Amniotic epithelial cell (primary cell): ENCODE results near the gene NCAPG.
"Not testable (repeated sequence)": the region's sequence is repeated elsewhere in the genome, so short reads cannot be mapped to it uniquely, and the experiment has no call there.

ENCODE experiments used
- DNase-seq: peaks from one replicate; pipeline ENCODE4 v3.0.0-alpha.2; 2010; ENCODE audit warnings: low read depth

The NCAPG gene

DNA sequence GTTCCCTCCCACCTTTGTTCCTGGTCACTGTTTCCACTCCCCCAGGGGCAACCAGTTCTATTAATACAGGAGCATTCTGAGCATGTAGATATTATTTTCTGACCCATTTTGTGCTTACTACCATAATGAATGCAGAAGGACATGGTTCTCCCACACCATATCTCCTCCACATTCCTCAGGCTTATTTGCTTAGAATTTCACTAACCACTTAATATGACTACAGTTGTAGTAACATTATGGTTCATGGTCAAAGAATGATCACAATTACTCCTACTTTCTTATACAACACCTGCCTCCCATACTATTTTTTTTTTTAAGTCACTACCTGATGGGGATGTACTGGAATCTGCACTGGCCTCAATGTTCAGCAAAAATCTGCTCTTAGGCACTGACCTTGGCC lies 21.8 kb upstream of the NCAPG start:
- DNase-seq = peak; percentile 83

- DNase-seq = no peak
These were observed 16.0 kb upstream of the NCAPG start for GRCh38 chr4:17794730-17795129.

GRCh38 chr4:17797808-17798207 lies 13.0 kb upstream of the NCAPG start:
- no peak for DNase-seq

GRCh38 chr4:17805580-17806155 lies 5.1 kb upstream of the NCAPG start:
- DNase-seq = no peak

DNA sequence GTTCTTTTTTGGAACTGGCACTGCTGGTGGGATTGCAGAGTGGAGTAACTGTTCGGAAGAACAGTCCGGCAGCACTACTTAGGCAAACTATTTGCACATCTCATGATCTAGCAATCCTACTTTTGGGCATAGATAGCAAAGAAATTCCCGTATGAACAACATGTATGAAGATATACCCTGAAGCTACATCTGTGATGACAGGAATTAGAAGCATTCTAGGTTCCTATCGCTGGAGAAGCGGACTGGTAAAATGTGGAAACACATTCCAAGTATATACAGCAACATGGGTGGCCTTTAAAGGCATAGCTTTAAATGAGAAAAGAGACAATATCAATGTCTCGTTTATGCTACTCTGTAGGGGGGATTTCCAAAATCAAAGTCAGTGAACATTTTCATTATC lies 3.3 kb upstream of the NCAPG start:
- no peak for DNase-seq

- no peak for DNase-seq
These were observed 1.1 kb upstream of the NCAPG start for GRCh38 chr4:17809667-17810066.

GRCh38 chr4:17811078-17811603 lies 362 bp downstream of the NCAPG start:
- DNase-seq = no peak

- no peak for DNase-seq
These were observed 1.3 kb downstream of the NCAPG start for GRCh38 chr4:17812125-17812524.

DNA sequence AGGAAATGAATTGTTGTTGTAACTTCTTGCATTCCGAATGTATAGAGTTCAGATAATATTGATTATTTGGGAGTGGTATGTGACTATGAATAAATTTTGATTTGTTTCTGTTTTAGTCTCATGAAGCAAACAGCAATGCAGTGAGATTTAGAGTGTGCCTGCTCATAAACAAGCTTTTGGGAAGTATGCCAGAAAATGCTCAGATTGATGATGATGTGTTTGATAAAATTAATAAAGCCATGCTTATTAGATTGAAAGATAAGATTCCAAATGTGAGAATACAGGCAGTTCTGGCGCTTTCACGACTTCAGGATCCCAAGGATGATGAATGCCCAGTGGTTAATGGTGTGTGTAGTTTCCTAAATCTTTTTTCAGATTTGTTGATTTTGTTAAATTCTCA lies 2.0 kb downstream of the NCAPG start:
- no peak for DNase-seq

GRCh38 chr4:17814140-17814539 lies 3.4 kb downstream of the NCAPG start:
- DNase-seq = no peak

DNA sequence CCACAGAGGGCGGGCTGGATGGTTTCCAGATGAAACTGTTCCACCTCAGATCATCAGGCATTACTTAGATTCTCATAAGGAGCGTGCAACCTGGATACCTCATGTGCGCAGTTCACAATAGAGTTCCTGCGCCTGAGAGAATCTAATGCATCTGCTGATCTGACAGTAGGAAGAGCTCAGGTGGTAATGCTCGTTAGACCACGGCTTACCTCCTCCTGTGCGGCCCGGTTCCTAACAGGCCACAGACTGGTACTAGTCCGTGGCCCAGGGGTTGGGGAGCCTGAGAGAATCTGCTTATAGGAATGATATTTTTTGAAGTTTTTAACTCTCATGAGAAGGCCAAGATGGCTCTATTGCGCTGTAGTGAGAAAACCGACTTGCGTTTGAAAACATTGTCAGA lies 5.4 kb downstream of the NCAPG start:
- no peak for DNase-seq

DNA sequence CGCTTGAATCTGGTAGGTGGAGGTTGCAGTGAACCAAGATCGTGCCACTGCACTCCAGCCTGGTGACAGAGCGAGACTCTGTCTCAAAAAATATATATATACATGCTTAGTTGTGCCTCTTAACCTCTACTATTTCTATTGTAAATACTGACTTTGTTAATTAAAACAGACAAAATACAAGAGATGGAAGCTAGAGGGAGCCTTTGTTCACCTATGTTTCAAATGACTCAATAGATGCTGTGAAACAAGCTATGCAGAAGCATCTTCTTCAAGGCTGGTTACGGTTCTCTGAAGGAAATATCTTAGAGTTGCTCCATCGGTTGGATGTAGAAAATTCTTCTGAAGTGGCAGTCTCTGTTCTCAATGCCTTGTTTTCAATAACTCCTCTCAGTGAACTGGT lies 6.2 kb downstream of the NCAPG start:
- DNase-seq = peak; percentile 88

DNA sequence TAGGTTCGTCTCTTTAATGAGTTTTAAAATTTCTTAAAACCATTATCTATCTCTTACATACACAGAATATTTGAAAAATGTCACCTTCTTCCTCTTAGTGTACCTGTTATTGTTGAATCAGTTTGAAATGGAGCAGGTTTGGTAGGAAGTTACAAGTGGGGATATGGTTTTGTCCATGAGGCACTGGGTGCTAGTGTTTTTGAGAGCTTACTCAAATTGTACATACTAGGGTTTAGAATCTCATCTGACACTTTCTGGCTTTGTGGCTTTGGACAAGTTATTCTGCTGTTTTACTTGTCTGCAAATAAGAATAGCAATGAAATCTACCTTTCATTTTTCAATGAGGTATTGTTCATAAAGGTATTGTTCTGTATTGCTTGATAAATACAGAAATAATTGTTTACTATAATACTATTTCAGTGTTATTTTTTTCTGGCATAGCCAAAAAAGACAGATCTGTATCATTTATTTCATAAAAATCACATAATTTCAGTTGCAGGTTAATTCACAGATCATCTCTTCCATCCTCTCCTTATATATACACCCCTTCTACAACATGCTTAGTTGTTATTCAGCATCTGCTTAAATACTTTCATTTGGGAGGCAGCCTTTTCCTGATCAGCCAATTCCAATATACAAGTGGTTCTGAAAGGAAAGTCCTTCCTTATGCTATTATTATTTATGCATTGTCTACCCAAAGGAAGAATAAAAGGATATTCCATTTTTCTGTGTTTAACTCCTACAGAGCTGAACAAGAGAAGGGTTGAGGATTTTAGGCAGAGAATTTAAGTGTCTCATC lies 13.3 kb downstream of the NCAPG start:
- no peak for DNase-seq

DNA sequence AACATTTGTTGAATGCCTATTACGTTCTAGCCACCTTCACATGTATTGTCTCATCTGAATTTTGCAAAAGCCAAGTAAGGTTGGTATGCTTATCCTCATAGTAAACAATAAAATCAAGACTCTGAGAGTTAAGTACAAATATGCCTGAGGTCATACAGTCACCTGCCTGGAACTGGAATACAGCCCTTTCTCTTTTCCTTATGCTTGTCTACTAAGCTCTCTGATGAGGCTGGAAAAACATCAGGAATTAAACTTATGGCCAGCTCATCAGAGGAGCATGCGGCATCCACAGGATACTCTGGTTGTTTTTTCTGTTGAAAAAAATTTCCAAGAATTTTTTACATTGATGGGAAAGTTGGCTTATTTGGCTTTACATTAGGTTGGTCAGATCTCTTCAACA lies 35.5 kb downstream of the NCAPG start:
- peak; percentile 37 for DNase-seq

GRCh38 chr4:17850295-17850694 lies 39.5 kb downstream of the NCAPG start:
- not testable (repeated sequence) for DNase-seq

DNA sequence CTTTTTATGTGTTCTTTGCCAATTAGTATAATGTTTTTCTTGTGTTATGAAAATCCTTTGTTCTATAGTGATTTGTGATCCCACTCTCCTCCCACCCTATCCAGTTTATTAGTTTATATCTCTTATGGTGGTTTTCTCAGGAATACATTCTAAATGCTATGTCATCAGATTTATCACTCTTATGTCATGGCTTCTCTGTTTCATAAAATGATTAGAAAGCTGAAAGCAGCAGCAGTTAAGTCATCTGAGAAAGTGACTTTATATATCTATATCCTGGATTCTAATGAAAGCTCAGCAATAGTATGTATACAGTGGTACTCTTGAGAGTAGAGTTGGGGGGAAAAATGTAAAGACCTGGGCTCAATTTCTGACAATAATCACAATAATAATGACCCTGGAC lies 41.2 kb downstream of the NCAPG start:
- no peak for DNase-seq

GRCh38 chr4:17854036-17854435 lies 43.3 kb downstream of the NCAPG start:
- peak; percentile 68 for DNase-seq

DNA sequence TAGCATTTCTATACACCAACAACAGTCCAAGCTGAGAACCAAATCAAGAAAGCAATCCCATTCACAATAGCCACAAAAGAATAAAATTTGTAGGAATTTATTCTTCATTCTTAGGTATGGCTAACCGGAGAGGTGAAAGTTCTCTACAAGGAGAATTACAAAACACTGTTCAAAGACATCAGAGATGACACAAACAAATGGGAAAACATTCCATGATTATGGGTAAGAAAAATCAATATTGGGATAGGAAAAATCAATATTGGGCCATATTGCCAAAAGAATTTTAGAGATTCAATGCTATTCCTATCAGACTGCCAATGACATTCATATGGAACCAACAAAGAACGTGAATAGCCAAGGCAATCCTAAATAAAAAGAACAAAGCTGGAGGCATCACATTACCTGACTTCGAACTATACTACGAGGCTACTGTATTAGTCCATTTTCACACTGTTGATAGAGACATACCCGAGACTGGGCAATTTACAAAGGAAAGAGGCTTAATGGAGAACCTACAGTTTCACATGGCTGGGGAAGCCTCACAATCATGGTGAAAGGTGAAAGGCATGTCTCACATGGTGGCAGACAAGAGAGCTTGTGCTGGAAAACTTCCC lies 49.1 kb downstream of the NCAPG start:
- DNase-seq = no peak

DNA sequence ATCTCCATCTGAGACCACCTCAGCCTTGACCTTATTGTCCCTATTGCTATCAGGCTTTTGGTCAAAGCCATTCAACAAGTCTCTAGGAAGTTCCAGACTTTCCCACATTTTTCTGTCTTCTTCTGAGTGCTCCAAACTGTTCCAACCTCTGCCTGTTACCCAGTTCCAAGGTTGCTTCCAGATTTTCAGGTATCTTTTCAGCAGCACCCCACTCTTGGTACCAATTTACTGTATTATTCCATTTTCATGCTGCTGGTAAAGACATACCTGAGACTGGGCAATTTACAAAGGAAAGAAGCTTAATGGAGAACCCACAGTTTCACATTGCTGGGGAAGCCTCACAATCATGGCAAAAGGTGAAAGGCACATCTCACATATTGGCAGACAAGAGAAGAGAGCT lies 51.1 kb downstream of the NCAPG start:
- not testable (repeated sequence) for DNase-seq

GRCh38 chr4:17865866-17866363 lies 55.1 kb downstream of the NCAPG start:
- no peak for DNase-seq

DNA sequence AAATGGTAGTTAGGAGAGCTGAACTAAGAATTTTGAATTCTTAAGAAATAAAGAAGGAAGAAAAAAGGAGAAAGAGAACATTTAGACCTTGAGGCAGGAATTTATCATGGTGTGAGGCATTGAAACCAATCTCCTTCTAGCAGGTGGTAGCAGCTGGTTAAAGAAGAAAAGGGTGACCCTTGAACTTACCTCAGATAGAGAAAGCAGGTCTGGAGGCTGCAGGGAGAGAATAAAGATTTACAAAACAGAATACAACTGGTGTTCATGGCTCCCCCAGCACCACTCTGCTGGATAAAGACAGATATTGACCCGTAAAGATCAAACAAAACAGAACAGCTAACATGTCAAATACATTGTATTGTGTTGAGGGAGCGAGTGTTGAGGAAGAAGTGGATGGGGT lies 56.0 kb downstream of the NCAPG start:
- no peak for DNase-seq

DNA sequence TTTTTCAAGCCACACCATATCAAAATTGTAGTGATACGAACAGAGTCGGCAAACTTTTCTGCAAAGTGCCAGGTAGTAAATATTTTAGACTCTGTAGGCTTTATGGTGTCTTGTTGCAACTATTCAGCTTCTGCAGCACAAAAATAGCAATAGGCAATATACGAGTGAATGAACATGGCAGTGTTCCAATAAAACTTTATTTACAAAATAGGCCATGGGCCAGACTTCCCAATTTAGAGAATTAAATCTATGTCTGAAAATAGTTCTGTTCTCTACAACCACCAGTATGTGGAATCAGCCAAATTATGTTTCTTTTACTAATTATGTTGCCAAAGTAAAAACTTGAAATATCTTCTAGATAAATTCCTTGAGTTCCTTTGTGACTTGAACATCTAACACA lies 56.5 kb downstream of the NCAPG start:
- DNase-seq = no peak

GRCh38 chr4:17869327-17869726 lies 58.5 kb downstream of the NCAPG start:
- peak; percentile 80 for DNase-seq
